SK-N-SH treated with all-trans-retinoic acid at 6 μM for 48 hours (cell line): ENCODE data around the gene NEU4.
"Not testable (repeated sequence)": the region's sequence is repeated elsewhere in the genome, so short reads cannot be mapped to it uniquely, and the experiment has no call there.

Source experiments
- ATAC-seq: fragments of 200-7000 bp; cut with Tn5 transposase; 3 replicates; pipeline ENCODE4 v1.9.1; 2020; ENCODE audit warnings: mild to moderate bottlenecking, moderate library complexity
- ARNTL ChIP-seq: fragments of 450-650 bp; formaldehyde crosslinking; IDR thresholded peaks from 2 replicates; pipeline ENCODE4 v1.5.0; 2020; ENCODE audit warnings: low read depth, mild to moderate bottlenecking, moderate library complexity, borderline replicate concordance
- ISL1 ChIP-seq: fragments of 250-450 bp; sonication (Bioruptor Pico); IDR thresholded peaks from 2 replicates; pipeline ENCODE4 v2.1.2; 2022; ENCODE audit warnings: mild to moderate bottlenecking, moderate library complexity
- OSR1 ChIP-seq: fragments of 250-450 bp; sonication (Bioruptor Pico); IDR thresholded peaks from 2 replicates; pipeline ENCODE4 v1.8.0; 2022; ENCODE audit warnings: moderate library complexity, mild to moderate bottlenecking, inconsistent platforms
- PPARA ChIP-seq: fragments of 250-450 bp; sonication (Bioruptor Pico); IDR thresholded peaks from 2 replicates; pipeline ENCODE4 v1.5.0; 2020; ENCODE audit warnings: mild to moderate bottlenecking, borderline replicate concordance
- RARB ChIP-seq: fragments of 250-450 bp; sonication (Bioruptor Pico); IDR thresholded peaks from 2 replicates; pipeline ENCODE4 v1.8.0; 2021; ENCODE audit warnings: mild to moderate bottlenecking, moderate library complexity
- SNAI2 ChIP-seq: fragments of 250-450 bp; sonication (Bioruptor Pico); IDR thresholded peaks from 2 replicates; pipeline ENCODE4 v1.5.0; 2020; ENCODE audit warnings: mild to moderate bottlenecking, moderate library complexity
- TCF4 ChIP-seq: fragments of 250-450 bp; sonication (Bioruptor Pico); IDR thresholded peaks from 2 replicates; pipeline ENCODE4 v1.8.0; 2021; ENCODE audit warnings: mild to moderate bottlenecking, moderate library complexity, borderline replicate concordance
- ZFP3 ChIP-seq: fragments of 250-450 bp; sonication (Bioruptor Pico); IDR thresholded peaks from 2 replicates; pipeline ENCODE4 v1.5.0; 2020; ENCODE audit warnings: mild to moderate bottlenecking, moderate library complexity
- TF ChIP-seq, protein P1 (sequence below): fragments of 250-450 bp; sonication (Bioruptor Pico); IDR thresholded peaks from 2 replicates; pipeline ENCODE4 v1.8.0; 2020; ENCODE audit warnings: mild to moderate bottlenecking, moderate library complexity, borderline replicate concordance
- TF ChIP-seq, protein P2 (sequence below): fragments of 250-450 bp; sonication (Bioruptor Pico); IDR thresholded peaks from 2 replicates; pipeline ENCODE4 v1.8.0; 2021; ENCODE audit warnings: low read depth, mild to moderate bottlenecking, moderate library complexity, borderline replicate concordance
- TF ChIP-seq, protein P3 (sequence below): fragments of 250-450 bp; sonication (Bioruptor Pico); IDR thresholded peaks from 2 replicates; pipeline ENCODE4 v1.5.0; 2020; ENCODE audit warnings: mild to moderate bottlenecking, moderate library complexity
- TF ChIP-seq, protein P4 (sequence below): fragments of 250-450 bp; sonication (Bioruptor Pico); IDR thresholded peaks from 2 replicates; pipeline ENCODE4 v1.5.1; 2021; ENCODE audit warnings: mild to moderate bottlenecking, moderate library complexity

Gene NEU4

DNA sequence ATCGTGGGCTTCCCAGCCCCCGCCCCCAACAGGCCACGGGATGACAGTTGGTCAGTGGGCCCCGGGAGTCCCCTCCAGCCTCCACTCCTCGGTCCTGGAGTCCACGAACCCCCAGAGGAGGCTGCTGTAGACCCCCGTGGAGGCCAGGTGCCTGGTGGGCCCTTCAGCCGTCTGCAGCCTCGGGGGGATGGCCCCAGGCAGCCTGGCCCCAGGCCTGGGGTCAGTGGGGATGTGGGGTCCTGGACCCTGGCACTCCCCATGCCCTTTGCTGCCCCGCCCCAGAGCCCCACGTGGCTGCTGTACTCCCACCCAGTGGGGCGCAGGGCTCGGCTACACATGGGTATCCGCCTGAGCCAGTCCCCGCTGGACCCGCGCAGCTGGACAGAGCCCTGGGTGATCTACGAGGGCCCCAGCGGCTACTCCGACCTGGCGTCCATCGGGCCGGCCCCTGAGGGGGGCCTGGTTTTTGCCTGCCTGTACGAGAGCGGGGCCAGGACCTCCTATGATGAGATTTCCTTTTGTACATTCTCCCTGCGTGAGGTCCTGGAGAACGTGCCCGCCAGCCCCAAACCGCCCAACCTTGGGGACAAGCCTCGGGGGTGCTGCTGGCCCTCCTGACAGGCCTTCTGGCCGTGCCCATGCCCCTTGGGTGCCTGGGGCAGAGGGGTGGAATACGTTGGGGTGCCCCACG, 7.6 kb downstream of the NEU4 start (continued):
- TF ChIP-seq, protein P1, sequence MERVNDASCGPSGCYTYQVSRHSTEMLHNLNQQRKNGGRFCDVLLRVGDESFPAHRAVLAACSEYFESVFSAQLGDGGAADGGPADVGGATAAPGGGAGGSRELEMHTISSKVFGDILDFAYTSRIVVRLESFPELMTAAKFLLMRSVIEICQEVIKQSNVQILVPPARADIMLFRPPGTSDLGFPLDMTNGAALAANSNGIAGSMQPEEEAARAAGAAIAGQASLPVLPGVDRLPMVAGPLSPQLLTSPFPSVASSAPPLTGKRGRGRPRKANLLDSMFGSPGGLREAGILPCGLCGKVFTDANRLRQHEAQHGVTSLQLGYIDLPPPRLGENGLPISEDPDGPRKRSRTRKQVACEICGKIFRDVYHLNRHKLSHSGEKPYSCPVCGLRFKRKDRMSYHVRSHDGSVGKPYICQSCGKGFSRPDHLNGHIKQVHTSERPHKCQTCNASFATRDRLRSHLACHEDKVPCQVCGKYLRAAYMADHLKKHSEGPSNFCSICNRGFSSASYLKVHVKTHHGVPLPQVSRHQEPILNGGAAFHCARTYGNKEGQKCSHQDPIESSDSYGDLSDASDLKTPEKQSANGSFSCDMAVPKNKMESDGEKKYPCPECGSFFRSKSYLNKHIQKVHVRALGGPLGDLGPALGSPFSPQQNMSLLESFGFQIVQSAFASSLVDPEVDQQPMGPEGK (CRISPR knock-in tag): no peak
- no peak for TF ChIP-seq OSR1

DNA sequence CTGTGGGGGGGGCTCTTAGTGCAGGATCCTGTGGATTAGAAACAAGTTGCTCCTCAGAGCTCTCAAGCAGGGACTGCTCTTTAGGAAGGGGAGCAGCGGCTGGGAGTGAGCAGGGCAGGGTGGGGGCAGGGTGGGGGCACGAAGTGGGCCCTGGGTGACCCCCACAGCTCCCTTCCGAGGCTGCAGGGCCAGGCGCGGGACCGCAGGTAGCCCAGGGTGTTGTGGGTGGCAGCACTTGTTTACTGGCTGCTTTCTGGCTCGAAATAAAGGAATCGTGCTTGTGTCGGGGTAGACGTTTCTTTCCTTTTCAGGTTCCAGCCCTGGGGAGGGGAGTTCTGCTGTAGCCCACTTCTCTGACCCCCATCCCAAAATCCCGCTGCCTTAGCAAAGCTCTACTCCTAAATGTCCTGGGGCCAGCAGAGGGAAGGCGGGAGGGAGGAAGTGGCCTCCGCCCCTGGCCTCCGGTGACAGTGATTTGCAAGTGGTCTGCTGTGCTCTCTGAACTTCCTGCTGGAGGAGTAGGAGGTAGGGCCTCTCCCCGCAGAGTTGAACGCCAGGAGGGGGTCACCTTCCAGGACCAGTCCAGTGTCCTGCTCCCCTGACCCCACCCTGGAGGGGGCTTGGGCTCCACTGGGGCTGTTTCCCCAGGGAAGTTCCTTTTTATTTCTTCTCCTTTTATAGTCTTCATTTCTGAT, 8.3 kb downstream of the NEU4 start:
- ATAC-seq: no peak
- TF ChIP-seq, protein P2, sequence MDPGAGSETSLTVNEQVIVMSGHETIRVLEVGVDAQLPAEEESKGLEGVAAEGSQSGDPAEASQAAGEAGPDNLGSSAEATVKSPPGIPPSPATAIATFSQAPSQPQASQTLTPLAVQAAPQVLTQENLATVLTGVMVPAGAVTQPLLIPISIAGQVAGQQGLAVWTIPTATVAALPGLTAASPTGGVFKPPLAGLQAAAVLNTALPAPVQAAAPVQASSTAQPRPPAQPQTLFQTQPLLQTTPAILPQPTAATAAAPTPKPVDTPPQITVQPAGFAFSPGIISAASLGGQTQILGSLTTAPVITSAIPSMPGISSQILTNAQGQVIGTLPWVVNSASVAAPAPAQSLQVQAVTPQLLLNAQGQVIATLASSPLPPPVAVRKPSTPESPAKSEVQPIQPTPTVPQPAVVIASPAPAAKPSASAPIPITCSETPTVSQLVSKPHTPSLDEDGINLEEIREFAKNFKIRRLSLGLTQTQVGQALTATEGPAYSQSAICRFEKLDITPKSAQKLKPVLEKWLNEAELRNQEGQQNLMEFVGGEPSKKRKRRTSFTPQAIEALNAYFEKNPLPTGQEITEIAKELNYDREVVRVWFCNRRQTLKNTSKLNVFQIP (CRISPR knock-in tag): no peak
- no peak for TF ChIP-seq PPARA (CRISPR knock-in tag)
- TF ChIP-seq, protein P3, sequence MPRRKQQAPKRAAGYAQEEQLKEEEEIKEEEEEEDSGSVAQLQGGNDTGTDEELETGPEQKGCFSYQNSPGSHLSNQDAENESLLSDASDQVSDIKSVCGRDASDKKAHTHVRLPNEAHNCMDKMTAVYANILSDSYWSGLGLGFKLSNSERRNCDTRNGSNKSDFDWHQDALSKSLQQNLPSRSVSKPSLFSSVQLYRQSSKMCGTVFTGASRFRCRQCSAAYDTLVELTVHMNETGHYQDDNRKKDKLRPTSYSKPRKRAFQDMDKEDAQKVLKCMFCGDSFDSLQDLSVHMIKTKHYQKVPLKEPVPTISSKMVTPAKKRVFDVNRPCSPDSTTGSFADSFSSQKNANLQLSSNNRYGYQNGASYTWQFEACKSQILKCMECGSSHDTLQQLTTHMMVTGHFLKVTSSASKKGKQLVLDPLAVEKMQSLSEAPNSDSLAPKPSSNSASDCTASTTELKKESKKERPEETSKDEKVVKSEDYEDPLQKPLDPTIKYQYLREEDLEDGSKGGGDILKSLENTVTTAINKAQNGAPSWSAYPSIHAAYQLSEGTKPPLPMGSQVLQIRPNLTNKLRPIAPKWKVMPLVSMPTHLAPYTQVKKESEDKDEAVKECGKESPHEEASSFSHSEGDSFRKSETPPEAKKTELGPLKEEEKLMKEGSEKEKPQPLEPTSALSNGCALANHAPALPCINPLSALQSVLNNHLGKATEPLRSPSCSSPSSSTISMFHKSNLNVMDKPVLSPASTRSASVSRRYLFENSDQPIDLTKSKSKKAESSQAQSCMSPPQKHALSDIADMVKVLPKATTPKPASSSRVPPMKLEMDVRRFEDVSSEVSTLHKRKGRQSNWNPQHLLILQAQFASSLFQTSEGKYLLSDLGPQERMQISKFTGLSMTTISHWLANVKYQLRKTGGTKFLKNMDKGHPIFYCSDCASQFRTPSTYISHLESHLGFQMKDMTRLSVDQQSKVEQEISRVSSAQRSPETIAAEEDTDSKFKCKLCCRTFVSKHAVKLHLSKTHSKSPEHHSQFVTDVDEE: no peak
- no peak for TF ChIP-seq ARNTL (CRISPR knock-in tag)
- no peak for TF ChIP-seq ISL1 (CRISPR knock-in tag)
- no peak for TF ChIP-seq TCF4 (CRISPR knock-in tag)

DNA sequence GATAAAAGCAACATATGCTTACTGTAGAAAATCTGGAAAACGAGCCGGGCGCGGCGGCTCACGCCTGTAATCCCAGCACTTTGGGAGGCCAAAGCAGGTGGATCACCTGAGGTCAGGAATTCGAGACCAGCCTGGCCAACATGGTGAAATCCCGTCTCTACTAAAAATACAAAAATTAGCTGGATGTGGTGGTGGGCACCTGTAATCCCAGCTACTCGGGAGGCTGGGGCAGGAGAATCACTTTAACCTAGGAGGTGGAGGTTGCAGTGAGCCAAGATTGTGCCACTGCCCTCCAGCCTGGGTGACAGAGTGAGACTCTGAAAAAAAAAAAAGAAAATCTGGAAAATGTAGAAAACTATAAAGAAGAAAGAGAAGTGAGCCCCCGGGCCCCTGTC, 8.8 kb downstream of the NEU4 start:
- ATAC-seq: not testable (repeated sequence)

DNA sequence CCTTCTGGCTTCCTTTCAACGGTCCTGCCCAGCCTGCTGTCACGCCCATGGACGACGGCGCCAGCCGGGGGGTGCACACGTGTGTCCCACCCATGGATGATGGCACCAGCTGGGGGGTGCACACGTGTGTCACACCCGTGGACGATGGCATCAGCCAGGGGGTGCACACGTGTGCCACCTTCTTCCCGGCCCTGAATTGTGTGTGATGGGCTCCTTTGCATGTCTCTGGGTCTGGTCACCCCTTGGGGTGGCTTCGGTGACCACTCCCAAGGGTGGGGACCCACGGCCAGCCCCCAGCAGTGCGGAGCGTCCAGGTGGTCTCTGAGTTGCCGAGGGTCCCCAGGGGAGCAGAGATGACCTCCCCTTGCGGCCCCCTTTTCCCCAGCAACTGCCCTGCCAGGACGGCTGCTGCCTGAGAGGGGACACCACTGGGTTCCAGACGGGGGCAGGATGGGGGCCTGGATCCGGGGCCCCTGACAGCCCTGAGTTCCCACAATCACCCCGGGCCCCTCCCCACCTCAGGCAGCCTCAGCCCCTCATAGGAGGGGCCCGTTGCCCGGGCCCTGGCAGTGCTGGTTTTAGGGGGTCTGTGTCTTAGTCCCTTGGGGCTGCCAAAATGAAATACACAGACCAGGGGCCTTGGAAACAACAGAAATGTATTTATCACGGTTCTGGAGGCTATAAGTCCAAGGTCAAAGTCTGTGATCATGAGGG, 9.4 kb downstream of the NEU4 start:
- TF ChIP-seq, protein P1 (CRISPR knock-in tag): no peak
- no peak for TF ChIP-seq SNAI2 (CRISPR knock-in tag)
- no peak for TF ChIP-seq OSR1
- TF ChIP-seq ARNTL (CRISPR knock-in tag): no peak
- TF ChIP-seq, protein P4, sequence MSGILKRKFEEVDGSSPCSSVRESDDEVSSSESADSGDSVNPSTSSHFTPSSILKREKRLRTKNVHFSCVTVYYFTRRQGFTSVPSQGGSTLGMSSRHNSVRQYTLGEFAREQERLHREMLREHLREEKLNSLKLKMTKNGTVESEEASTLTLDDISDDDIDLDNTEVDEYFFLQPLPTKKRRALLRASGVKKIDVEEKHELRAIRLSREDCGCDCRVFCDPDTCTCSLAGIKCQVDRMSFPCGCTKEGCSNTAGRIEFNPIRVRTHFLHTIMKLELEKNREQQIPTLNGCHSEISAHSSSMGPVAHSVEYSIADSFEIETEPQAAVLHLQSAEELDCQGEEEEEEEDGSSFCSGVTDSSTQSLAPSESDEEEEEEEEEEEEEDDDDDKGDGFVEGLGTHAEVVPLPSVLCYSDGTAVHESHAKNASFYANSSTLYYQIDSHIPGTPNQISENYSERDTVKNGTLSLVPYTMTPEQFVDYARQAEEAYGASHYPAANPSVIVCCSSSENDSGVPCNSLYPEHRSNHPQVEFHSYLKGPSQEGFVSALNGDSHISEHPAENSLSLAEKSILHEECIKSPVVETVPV: no peak
- TF ChIP-seq RARB: no peak
- TF ChIP-seq, protein P2 (CRISPR knock-in tag): no peak
- TF ChIP-seq ZFP3 (CRISPR knock-in tag): no peak
- no peak for ATAC-seq
